Measurements from ENCODE around the gene RPS24. TPM values are rescaled to one million over a fixed set of nuclear protein-coding genes. Genes with fewer than 3 reads are reported as not detected.
"Not testable (repeated sequence)": the region's sequence is repeated elsewhere in the genome, so short reads cannot be mapped to it uniquely, and the experiment has no call there.

RPS24 gene
- polyA plus RNA-seq, 1 donor = 3,272 TPM

DNA sequence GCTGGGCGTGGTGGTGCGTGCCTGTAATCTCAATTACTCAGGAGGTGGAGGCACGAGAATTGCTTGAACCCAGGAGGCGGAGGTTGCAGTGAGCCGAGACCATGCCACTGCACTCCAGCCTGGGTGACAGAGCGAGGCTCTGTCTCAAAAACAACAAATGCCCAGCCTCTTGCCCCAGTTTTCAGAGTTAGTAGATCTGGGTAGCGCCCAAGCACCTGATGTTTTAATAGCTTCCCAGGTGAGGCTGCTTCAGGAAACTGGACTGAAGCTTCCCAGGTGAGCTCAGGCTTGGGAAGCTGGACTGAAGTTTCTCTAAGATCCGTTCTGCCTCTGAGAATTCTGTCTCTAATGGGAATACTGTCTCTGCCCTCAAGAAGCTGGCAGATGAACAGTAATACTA lies 12.2 kb downstream of the RPS24 start:
- no peak for DNase-seq

DNA sequence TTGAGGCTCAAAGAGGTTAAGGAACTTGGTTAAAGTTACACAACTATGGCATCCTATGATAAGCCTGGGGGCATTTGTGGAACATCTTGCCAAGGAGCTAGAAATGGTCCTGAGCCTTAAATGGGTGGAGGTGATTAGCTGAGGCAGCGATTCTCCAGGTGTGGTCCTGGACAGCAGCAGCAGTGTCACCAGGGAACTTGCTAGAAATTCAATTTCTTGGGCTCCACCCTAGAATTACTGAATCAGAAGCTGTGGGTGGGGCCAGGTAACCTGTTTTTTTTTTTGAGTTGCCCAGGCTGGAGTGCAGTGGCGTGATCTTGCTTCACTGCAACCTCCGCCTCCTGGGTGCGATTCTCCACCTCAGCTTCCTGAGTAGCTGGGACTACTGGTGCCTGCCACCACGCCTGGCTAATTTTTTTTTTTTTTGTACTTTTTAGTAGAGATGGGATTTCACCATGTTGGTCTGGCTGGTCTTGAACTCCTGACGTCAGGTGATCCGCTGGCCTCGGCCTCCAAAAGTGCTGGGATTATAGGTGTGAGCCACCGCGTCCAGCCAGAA lies 13.1 kb downstream of the RPS24 start:
- no peak for DNase-seq

DNA sequence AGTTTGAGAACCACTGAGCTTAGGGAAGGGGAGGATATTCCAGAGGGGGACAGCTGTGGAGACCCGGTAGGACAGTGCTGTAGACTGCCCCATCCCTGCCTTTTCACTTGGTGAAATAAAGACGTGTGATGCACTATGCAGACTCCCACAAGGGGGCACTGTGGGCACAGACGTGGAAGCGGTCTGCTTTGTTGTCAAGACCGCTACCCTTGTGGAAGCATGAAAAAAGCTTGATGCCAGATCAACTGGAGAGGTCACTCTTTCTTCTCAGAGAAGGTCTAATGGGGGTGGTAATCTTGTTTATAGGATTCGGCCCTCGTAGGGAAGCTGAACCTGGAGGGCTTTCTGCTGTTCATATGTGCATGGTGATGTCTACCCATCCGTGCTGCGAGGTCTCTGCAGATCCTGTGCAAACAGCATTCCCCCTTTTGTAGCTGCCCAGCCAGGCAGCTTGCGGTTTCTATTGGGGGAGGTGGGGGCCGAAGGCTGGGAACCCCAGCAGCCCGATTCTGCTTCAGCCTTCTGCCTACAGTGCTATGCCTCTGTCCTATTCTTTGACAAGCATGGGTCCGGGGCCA lies 13.7 kb downstream of the RPS24 start:
- DNase-seq = peak; percentile 92

- no peak for DNase-seq
Measured at GRCh38 chr10:78049851-78050250, 16.2 kb downstream of the RPS24 start.

GRCh38 chr10:78053211-78053868 lies 19.7 kb downstream of the RPS24 start:
- DNase-seq = peak; percentile 36

- no peak for DNase-seq
Measured at GRCh38 chr10:78058562-78058961, 24.9 kb downstream of the RPS24 start.

DNA sequence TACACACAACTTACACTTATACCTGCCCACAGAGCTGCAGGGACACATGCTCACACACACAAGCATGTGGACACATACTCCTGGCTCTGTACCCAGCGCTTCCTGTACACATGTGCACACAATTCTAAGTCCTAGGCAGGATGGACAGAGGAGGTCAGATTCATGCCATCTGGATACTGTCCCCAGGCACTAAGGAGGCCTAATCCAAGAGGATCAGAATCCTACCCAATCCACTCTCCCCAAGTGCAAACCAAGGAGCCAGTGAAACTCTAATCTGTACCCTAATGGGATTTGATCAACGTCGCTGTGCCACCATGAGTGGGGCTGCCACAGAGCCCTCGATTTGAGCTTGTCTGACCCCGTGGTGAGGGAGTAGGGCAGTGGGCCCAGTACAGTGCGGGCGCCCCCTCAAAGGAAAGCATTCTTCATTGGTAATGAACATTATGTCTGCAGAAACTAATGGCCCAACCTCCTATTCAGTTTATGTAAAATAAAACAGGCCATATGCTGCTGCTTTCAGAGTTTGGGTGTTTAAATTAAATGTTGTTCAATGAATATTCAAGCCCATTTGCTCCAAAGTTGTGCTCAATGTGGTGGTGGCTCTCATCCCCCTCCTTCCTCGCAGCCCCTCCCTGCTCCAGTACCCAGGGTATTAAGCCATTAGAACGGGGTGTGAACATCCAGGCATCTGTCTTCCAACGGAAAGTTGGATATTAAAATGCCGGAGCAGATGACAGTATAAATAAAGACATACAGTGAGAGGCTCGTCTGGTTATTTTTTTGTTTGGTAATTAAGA lies 26.4 kb downstream of the RPS24 start:
- no peak for DNase-seq

GRCh38 chr10:78062296-78062695 lies 28.6 kb downstream of the RPS24 start:
- DNase-seq = no peak

GRCh38 chr10:78063236-78063635 lies 29.6 kb downstream of the RPS24 start:
- no peak for DNase-seq

DNA sequence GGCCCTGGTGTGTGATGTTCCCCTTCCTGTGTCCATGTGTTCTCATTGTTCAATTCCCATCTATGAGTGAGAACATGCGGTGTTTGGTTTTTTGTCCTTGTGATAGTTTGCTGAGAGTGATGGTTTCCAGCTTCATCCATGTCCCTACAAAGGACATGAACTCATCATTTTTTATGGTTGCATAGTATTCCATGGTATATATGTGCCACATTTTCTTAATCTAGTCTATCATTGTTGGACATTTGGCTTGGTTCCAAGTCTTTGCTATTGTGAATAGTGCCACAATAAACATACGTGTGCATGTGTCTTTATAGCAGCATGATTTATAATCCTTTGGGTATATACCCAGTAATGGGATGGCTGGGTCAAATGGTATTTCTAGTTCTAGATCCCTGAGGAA lies 31.3 kb downstream of the RPS24 start:
- DNase-seq = not testable (repeated sequence)

DNA sequence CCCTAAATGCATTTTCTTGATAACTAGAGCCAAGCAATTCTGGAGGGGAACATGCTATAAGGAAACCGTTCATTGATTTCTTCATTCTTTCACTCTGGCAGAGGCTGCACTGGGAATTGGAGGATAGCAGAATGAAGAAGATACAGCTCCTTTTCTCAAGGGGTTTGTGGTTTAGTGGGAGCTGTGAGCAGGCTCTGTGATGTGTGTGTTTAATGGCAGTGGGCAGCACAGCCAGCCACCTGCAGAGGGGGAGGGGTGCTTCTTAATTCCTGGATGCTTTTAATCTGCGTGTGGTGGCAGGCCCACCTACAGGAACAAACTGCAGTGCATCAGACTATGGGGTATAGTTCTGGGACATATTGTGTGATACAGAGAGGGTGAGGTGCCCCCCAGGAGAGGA lies 31.9 kb downstream of the RPS24 start:
- DNase-seq = no peak

DNA sequence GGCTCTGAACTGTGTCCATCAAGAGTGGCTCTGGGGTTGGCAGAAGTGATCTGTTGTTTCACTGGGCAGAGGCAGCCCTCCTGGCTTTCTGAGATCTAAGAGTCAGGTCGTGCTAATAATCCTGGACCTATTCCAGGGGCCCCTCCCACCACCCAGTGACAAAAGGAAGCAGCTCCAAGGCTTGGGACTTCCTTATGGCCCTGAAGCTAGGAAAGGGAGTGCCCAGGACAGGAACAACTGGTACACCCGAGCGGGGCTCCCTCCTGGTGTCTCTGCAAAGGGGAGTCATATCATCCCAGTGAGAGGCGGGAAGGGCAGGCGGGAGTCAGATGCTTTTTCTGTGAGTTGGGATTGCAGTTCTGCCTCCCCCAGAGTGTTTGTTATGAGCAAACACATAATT lies 32.3 kb downstream of the RPS24 start:
- no peak for DNase-seq

GRCh38 chr10:78066728-78067430 lies 33.2 kb downstream of the RPS24 start:
- DNase-seq = no peak

DNA sequence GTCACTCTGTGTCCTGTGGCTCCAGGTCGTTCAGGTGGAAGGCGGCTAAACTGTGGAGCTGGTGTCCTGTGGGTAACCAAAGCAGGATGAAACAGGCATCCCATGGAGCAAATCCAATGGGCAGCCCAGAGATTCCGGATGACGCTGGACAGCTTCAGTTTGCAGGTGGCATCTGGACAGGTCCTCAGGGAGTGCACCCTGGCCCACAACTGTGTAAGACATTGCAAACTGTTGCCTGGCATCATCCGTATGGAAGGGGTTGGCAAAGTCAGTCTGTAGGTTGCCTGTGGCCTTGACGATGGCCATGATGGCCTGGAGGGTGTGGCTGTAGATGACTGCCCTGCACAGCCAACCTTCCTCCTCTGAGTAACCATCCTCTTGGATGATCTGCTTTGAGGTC lies 35.5 kb downstream of the RPS24 start:
- DNase-seq = no peak

DNA sequence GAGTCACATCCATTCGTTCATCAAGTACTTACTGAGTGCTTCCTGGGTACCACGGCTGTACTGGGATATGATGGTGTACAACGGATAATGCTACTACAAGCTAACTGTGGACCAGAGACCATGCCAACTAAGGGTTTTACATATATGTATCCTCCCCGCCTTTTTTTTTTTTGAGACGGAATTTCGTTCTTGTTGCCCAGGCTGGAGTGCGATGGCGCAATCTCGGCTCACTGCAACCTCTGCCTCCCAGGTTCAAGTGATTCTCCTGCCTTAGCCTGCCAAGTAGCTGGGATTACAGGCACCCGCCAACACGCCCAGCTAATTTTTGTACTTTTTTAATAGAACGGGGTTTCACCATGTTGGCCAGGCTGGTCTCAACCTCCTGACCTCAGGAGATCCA lies 36.4 kb downstream of the RPS24 start:
- not testable (repeated sequence) for DNase-seq

GRCh38 chr10:78070726-78071125 lies 37.1 kb downstream of the RPS24 start:
- DNase-seq = no peak

- DNase-seq = no peak
Measured at GRCh38 chr10:78071140-78071856, 37.6 kb downstream of the RPS24 start.

- no peak for DNase-seq
Measured at GRCh38 chr10:78071857-78072179, 38.2 kb downstream of the RPS24 start.

- no peak for DNase-seq
Measured at GRCh38 chr10:78072504-78072903, 38.8 kb downstream of the RPS24 start.

GRCh38 chr10:78075806-78076205 lies 42.1 kb downstream of the RPS24 start:
- DNase-seq = not testable (repeated sequence)

DNA sequence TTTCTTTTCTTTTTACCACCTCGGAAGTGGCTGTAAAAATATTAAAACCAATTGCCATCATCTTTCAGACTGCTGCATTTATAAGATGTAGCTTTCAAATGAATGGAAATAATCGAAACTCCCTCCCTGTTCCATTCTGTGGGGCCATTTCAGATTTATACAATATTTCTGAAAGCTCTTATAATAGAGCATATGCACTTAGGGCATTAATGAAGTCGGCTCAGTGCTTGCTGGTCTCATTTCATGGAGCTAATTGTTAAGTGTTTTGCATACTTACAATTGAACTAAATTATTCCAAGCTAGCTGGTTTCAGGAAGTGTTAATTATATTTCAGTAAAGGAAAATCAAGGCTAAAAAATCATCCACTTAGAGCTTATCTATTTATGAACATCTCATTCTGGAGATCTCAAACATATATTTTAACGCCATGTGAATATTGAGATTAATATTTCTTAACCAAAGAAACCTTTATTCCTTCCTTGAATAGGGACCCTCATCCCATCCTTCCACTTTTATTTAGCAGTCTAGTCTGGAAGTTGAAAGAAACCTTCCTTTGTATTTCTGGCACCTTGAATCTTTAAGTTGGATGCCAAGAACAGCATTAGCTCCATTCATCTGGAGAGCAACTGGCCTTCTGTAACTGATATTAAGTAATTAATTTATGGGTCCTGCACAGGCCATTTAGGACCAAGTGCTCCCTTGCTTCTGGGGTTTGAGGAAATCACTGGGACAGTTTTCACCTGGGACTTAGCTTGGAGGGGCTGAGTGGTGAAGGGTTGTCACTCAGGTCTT lies 45.1 kb downstream of the RPS24 start:
- no peak for DNase-seq
